H1 (cell line): ENCODE data around the gene NLN. TPM values are rescaled to one million over a fixed set of nuclear protein-coding genes. Genes with fewer than 3 reads are reported as not detected.

ENCODE experiments used
- CTCF ChIA-PET: fragments of 300-600 bp; sonication (Branson Sonifier 250); formaldehyde crosslinking; loops from one replicate; lab custom pipeline; 2021; ENCODE audit not compliant: partially characterized antibody; lab: Charles Lee
- POLR2A ChIA-PET: fragments of 300-600 bp; sonication (Branson Sonifier 250); formaldehyde crosslinking; loops from one replicate; lab custom pipeline; 2021; ENCODE audit warnings: inconsistent platforms; ENCODE audit not compliant: partially characterized antibody; lab: Charles Lee
- DNase-seq, 2 experiments: peaks; one replicate each; pipeline versions ENCODE4 v3.0.0 to v3.0.0-alpha.2; 2010 to 2022; ENCODE audit warnings: low spot score in 2 of 2, low read depth in 1 of 2, mixed read lengths in 1 of 2
- FAIRE-seq: peaks from 2 replicates; lab custom pipeline; 2011; peaks lifted over from hg19 to GRCh38; lab: Jason Lieb, UNC
- H2AFZ ChIP-seq: 2 replicates; pipeline ENCODE4 v1.8.1; 2012; ENCODE audit warnings: low read length, inconsistent platforms
- H2AK5ac ChIP-seq: 2 replicates; pipeline ENCODE4 v1.6.1; 2013; ENCODE audit warnings: low read depth, low read length
- H2BK120ac ChIP-seq: replicated peaks from 2 replicates; pipeline ENCODE3; 2013; ENCODE audit warnings: low read depth, low read length, inconsistent platforms
- H2BK12ac ChIP-seq: 2 replicates; pipeline ENCODE4 v1.6.1; 2013; ENCODE audit warnings: low read depth, low read length
- H2BK15ac ChIP-seq: 2 replicates; pipeline ENCODE4 v1.6.1; 2013; ENCODE audit warnings: low read length
- H2BK20ac ChIP-seq: 2 replicates; pipeline ENCODE4 v1.6.1; 2013; ENCODE audit warnings: low read length
- H2BK5ac ChIP-seq: 2 replicates; pipeline ENCODE4 v1.6.1; 2013; ENCODE audit warnings: low read depth, low read length
- H3K14ac ChIP-seq: 2 replicates; pipeline ENCODE4 v1.6.1; 2013; ENCODE audit warnings: inconsistent platforms; ENCODE audit not compliant: insufficient read length
- H3K18ac ChIP-seq: 2 replicates; pipeline ENCODE4 v1.6.1; 2013; ENCODE audit warnings: low read length; ENCODE audit errors: extremely low read depth
- H3K23ac ChIP-seq: 2 replicates; pipeline ENCODE4 v1.6.1; 2013; ENCODE audit warnings: inconsistent platforms; ENCODE audit not compliant: insufficient read length
- H3K23me2 ChIP-seq: 2 replicates; pipeline ENCODE4 v1.6.1; 2013; ENCODE audit warnings: low read depth, low read length
- H3K27ac ChIP-seq: 2 replicates; pipeline ENCODE4 v1.6.1; 2011; ENCODE audit warnings: low read depth, low read length, inconsistent platforms
- H3K27me3 ChIP-seq, 4 experiments: replicated peaks in 1 of 4; 1 replicate in 1 of 4; 2 replicates in 3 of 4; pipeline versions ENCODE4 v1.6.1 to v1.8.1; 2011 to 2013; ENCODE audit warnings: low read length in 3 of 4, mild to moderate bottlenecking in 3 of 4, inconsistent platforms in 2 of 4, mixed read lengths in 2 of 4, moderate library complexity in 1 of 4; ENCODE audit not compliant: control insufficient read depth in 3 of 4, insufficient read depth in 3 of 4; ENCODE audit errors: extremely low read depth in 1 of 4
- H3K36me3 ChIP-seq, 4 experiments: 2 replicates each; pipeline versions ENCODE4 v1.6.1 to v1.8.1; 2011 to 2013; ENCODE audit warnings: mild to moderate bottlenecking in 4 of 4, low read length in 3 of 4, moderate library complexity in 2 of 4, control low read depth in 1 of 4, inconsistent platforms in 1 of 4; ENCODE audit not compliant: insufficient read depth in 4 of 4, control insufficient read depth in 2 of 4
- H3K4ac ChIP-seq: replicated peaks from 2 replicates; pipeline ENCODE3; 2013; ENCODE audit warnings: low read length, low read depth, mixed read lengths, inconsistent platforms; ENCODE audit not compliant: insufficient read length
- H3K4me1 ChIP-seq, 4 experiments: replicated peaks in 1 of 4; 1 replicate in 1 of 4; 2 replicates in 3 of 4; pipeline versions ENCODE4 v1.6.1 to v1.8.1; 2011 to 2013; ENCODE audit warnings: low read length in 3 of 4, inconsistent platforms in 2 of 4, mixed read lengths in 1 of 4; ENCODE audit not compliant: insufficient read depth in 4 of 4, control insufficient read depth in 3 of 4
- H3K4me2 ChIP-seq, 2 experiments: 2 replicates each; pipeline versions ENCODE4 v1.6.1 to v1.8.1; 2011 to 2013; ENCODE audit warnings: low read depth in 2 of 2, low read length in 2 of 2, control low read depth in 1 of 2, inconsistent platforms in 1 of 2, mild to moderate bottlenecking in 1 of 2; ENCODE audit not compliant: insufficient read depth in 1 of 2
- H3K4me3 ChIP-seq, 4 experiments: fragments of 200-600, 300-600 bp in 1 of 4; sonication (generic), shearing (Covaris generic), sonication (Bioruptor Twin) in 1 of 4; 2 replicates each; pipeline versions ENCODE4 v1.5.1 to v1.8.1; 2011 to 2016; ENCODE audit warnings: low read length in 4 of 4, low read depth in 3 of 4, control low read depth in 2 of 4, inconsistent platforms in 2 of 4, mild to moderate bottlenecking in 2 of 4, mixed read lengths in 1 of 4, moderate library complexity in 1 of 4; ENCODE audit not compliant: insufficient read depth in 2 of 4; ENCODE audit errors: extremely low read depth in 1 of 4
- H3K56ac ChIP-seq: replicated peaks from 2 replicates; pipeline ENCODE3; 2013; ENCODE audit warnings: low read depth, mild to moderate bottlenecking, mixed read lengths, low read length, inconsistent platforms; ENCODE audit not compliant: insufficient read length
- H3K79me1 ChIP-seq: 2 replicates; pipeline ENCODE4 v1.6.1; 2013; ENCODE audit warnings: low read depth, low read length, control low read depth
- H3K79me2 ChIP-seq, 2 experiments: 2 replicates each; pipeline versions ENCODE4 v1.6.1 to v1.8.1; 2012 to 2013; ENCODE audit warnings: low read length in 2 of 2, mild to moderate bottlenecking in 2 of 2, inconsistent platforms in 1 of 2; ENCODE audit not compliant: insufficient read depth in 2 of 2, control insufficient read depth in 1 of 2
- H3K9ac ChIP-seq, 4 experiments: replicated peaks in 1 of 4; 1 replicate in 1 of 4; 2 replicates in 3 of 4; pipeline versions ENCODE4 v1.6.1 to v1.8.1; 2011 to 2013; ENCODE audit warnings: low read depth in 3 of 4, low read length in 3 of 4, control low read depth in 2 of 4, mild to moderate bottlenecking in 2 of 4, moderate library complexity in 2 of 4, inconsistent platforms in 1 of 4; ENCODE audit errors: extremely low read depth in 1 of 4
- H3K9me3 ChIP-seq, 2 experiments: 2 replicates each; pipeline versions ENCODE4 v1.6.1 to v1.8.1; 2012 to 2013; ENCODE audit warnings: mild to moderate bottlenecking in 2 of 2, moderate library complexity in 2 of 2, control low read depth in 1 of 2, inconsistent platforms in 1 of 2, low read depth in 1 of 2, low read length in 1 of 2, mixed read lengths in 1 of 2; ENCODE audit not compliant: insufficient read depth in 2 of 2
- H4K20me1 ChIP-seq, 2 experiments: replicated peaks in 1 of 2; 2 replicates each; pipeline versions ENCODE3 to v1.8.1; 2011 to 2013; ENCODE audit warnings: inconsistent platforms in 2 of 2, low read length in 2 of 2, mild to moderate bottlenecking in 1 of 2; ENCODE audit not compliant: insufficient read depth in 2 of 2, control insufficient read depth in 1 of 2
- H4K5ac ChIP-seq: 2 replicates; pipeline ENCODE4 v1.6.1; 2013; ENCODE audit warnings: low read length, low read depth, mixed read lengths, inconsistent platforms; ENCODE audit not compliant: insufficient read length
- H4K8ac ChIP-seq: 2 replicates; pipeline ENCODE4 v1.8.0; 2013; ENCODE audit warnings: mild to moderate bottlenecking, moderate library complexity, low read length, inconsistent platforms; ENCODE audit not compliant: insufficient read depth; ENCODE audit errors: extremely low read depth
- H4K91ac ChIP-seq: replicated peaks from 2 replicates; pipeline ENCODE3; 2013; ENCODE audit warnings: low read length, mixed read lengths, inconsistent platforms; ENCODE audit not compliant: insufficient read length
- CHD1 ChIP-seq: IDR thresholded peaks from 2 replicates; pipeline ENCODE4 v1.6.1; 2012; ENCODE audit warnings: low read depth, low read length, improper control_type of control experiment
- GTF2F1 ChIP-seq: IDR thresholded peaks from 2 replicates; pipeline ENCODE4 v1.6.1; 2012; ENCODE audit warnings: low read depth, low read length, improper control_type of control experiment, borderline replicate concordance
- WGBS, 2 experiments: shearing (Covaris generic) in 1 of 2; methylation state at CpG; one replicate each; pipeline versions ENCODE4 v1.1.6 to v1.1.7; 2013 to 2015; ENCODE audit warnings: low lambda C conversion rate in 2 of 2, mixed read lengths in 2 of 2, inconsistent platforms in 1 of 2, low coverage in 1 of 2, missing lambda C conversion rate in 1 of 2; ENCODE audit not compliant: insufficient replicate concordance in 2 of 2, insufficient coverage in 1 of 2, insufficient read length in 1 of 2; ENCODE audit errors: extremely low coverage in 1 of 2, missing lambda C conversion rate in 1 of 2; 5-methylcytosine and 5-hydroxymethylcytosine counted together
- polyA plus RNA-seq, 7 experiments: library from polyadenylated mRNA; depleted of rRNA in 3 of 7; stranded (reverse) in 5 of 7; unstranded in 2 of 7; fragments of >200 nt in 5 of 7; fragments of 200-250 nt in 2 of 7; gene quantifications; 1 replicate in 5 of 7; 2 replicates in 1 of 7; 4 replicates in 1 of 7; pipeline versions ENCODE4 v1.2.1 to v1.2.3, GENCODE V29; 2011 to 2013; ENCODE audit warnings: missing spikeins in 2 of 7, mixed read lengths in 2 of 7
- total RNA-seq: library from RNA; stranded (reverse); fragmentation: NEBNext Ultra II Directional; extraction: Animal tissue kit (Norgen Biotek cat#: 25700); gene quantifications from 2 replicates; pipeline ENCODE4 v1.2.1, GENCODE V29; 2021

Gene NLN
- total and polyA plus RNA-seq, 2 of the 8 experiments (the other 6 are each of a cell fraction or from before 2014, with no cell fraction given) = 46.7 to 192 TPM

DNA sequence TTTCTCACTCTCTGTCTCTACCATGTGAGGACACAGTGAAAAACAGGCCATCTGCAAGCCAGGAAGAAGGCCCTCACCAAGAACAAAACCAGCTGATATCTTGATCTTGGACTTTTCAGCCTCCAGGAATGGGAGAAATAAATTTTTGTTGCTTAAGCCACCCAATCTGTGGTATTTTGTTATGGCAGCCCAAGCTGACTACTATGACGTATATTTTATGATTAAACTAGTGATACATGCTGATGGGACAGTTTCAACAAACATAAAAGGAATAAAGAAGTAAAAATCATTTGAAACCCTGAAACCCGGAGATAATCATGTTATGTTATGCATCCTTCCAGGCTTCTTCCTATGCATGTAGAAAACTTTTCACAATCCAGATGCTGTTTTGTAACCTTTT, 132.9 kb downstream of the NLN start:
- Histone ChIP-seq H2AK5ac (no peak overlapping the region), H3K4me1 (no peaks in the 10 kb centered on the region), H3K9me3 (no peaks in the 10 kb centered on the region), H3K79me2 (no peaks in the 10 kb centered on the region), H2AFZ (no peak overlapping the region), H3K27me3 (no peaks in the 10 kb centered on the region), H3K23ac (no peak overlapping the region), H4K8ac (no peak overlapping the region), H3K4ac (no peak overlapping the region), H4K20me1 (no peaks in the 10 kb centered on the region), H3K79me1 (no peaks in the 10 kb centered on the region), H2BK15ac (no peak overlapping the region), H3K36me3 (no peaks in the 10 kb centered on the region), H3K4me2 (no peak overlapping the region), H4K5ac (no peak overlapping the region), H3K4me3 (no peak overlapping the region), H2BK12ac (no peak overlapping the region), H2BK20ac (no peak overlapping the region), H3K14ac (no peak overlapping the region), H3K18ac (no peak overlapping the region), H3K9ac (no peak overlapping the region), H2BK5ac (no peak overlapping the region), H3K23me2 (no peaks in the 10 kb centered on the region), H4K91ac (no peak overlapping the region), H3K56ac (no peak overlapping the region), H2BK120ac (no peak overlapping the region), H3K27ac (no peak overlapping the region)
- no peak for TF ChIP-seq GTF2F1
- TF ChIP-seq CHD1 = no peak
- ChIA-PET CTCF (no interaction called here), POLR2A (no interaction called here)
- DNase-seq (no peak), FAIRE-seq (no peak)
- WGBS, 2 experiments = 85% methylated on average over 2 of the region's 2 CpGs; no CpG with 5 or more reads in 1 of the 2 experiments
